Measurements from ENCODE around the gene CHD2. TPM values are rescaled to one million over a fixed set of nuclear protein-coding genes. Genes with fewer than 3 reads are reported as not detected.

The CHD2 gene
- total RNA-seq, 1 donor from 2014 or later = 159 TPM

DNA sequence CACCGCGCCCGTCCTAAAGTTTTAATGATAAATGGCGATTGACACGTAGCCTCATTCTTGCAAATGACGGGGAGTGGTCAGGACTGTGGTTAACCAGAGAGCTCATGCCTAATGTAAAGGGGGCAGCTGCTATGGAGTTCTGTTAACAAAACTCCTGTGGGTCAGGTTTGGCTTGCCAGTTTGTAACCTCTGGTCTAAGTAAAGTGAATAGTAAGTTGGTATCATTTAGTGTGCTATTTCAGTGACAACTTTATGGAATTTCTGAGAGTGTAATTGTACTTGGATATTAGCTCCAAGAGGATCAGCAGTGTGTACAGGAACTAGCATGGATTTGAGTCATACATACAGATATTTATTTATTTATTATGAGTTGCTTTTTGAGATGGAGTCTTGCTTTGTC, 101.0 kb downstream of the CHD2 start:
- no peaks in the 10 kb centered on the region for H3K9me3 Mint-ChIP-seq (ENCODE audit: low read depth)
- no peaks in the 10 kb centered on the region for H3K4me1 Mint-ChIP-seq (ENCODE audit: low read depth)
- DNase-seq (ENCODE audit: low spot score, unreplicated experiment) = no peak
- no peaks in the 10 kb centered on the region for H3K27me3 Mint-ChIP-seq
- peaks cover 60% of the 10 kb centered on the region for H3K36me3 Mint-ChIP-seq (ENCODE audit: insufficient read depth)
- no peak overlapping the region for H3K27ac Mint-ChIP-seq
- H3K4me3 Mint-ChIP-seq (ENCODE audit: low read depth) = no peak overlapping the region
- no peak for TF ChIP-seq CTCF (IDR thresholded peaks at IDR 0.05; ENCODE audit: unreplicated experiment)

DNA sequence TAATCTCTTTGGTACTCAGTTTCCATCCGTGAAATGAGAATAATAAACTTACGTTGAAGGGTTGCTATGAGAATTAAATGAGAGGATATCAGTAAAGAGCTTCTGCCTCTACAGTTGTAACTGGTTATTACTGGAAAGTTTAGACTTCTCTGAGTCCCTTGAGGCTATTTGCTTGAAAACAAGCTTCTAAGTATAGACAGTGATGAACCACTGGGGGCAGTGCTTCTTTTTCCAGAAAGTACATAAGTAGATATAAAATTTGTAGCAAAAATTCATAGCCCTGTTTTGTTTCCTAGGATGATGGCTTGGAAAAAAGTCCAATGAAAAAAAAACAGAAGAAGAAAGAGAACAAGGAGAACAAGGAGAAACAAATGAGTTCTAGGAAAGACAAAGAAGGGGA, 101.8 kb downstream of the CHD2 start:
- no peaks in the 10 kb centered on the region for H3K4me1 Mint-ChIP-seq (ENCODE audit: low read depth)
- H3K27me3 Mint-ChIP-seq = no peaks in the 10 kb centered on the region
- peak; percentile 25 for TF ChIP-seq CTCF (IDR thresholded peaks at IDR 0.05; ENCODE audit: unreplicated experiment)
- H3K4me3 Mint-ChIP-seq (ENCODE audit: low read depth) = no peak overlapping the region
- H3K9me3 Mint-ChIP-seq (ENCODE audit: low read depth) = no peaks in the 10 kb centered on the region
- peaks cover 53% of the 10 kb centered on the region for H3K36me3 Mint-ChIP-seq (ENCODE audit: insufficient read depth)
- H3K27ac Mint-ChIP-seq = no peak overlapping the region
- DNase-seq (ENCODE audit: low spot score, unreplicated experiment) = no peak

DNA sequence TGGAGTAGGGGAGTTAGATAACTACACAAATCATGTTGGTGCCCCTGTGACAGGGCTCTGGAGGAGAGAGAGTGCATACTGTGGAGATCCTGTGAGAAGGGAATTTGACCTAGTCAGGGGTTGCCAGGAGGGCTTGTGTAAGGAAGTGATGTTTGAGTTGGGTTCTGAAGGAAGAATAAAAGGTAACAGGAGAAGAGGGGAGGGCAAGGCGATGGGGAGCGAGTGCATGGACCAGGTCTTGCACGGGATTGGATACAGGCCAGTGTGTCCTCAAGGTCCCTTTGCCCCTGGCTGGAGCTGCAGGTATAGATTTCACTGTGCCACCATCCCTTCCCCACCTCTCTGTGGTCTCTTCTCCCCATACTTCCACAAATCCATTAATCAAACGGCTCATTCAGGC, 105.0 kb downstream of the CHD2 start:
- no peaks in the 10 kb centered on the region for H3K27me3 Mint-ChIP-seq
- no peak for TF ChIP-seq CTCF (IDR thresholded peaks at IDR 0.05; ENCODE audit: unreplicated experiment)
- no peaks in the 10 kb centered on the region for H3K4me1 Mint-ChIP-seq (ENCODE audit: low read depth)
- H3K36me3 Mint-ChIP-seq (ENCODE audit: insufficient read depth) = peaks cover 47% of the 10 kb centered on the region
- H3K27ac Mint-ChIP-seq = no peak overlapping the region
- DNase-seq (ENCODE audit: low spot score, unreplicated experiment) = no peak
- H3K4me3 Mint-ChIP-seq (ENCODE audit: low read depth) = no peak overlapping the region
- no peaks in the 10 kb centered on the region for H3K9me3 Mint-ChIP-seq (ENCODE audit: low read depth)

DNA sequence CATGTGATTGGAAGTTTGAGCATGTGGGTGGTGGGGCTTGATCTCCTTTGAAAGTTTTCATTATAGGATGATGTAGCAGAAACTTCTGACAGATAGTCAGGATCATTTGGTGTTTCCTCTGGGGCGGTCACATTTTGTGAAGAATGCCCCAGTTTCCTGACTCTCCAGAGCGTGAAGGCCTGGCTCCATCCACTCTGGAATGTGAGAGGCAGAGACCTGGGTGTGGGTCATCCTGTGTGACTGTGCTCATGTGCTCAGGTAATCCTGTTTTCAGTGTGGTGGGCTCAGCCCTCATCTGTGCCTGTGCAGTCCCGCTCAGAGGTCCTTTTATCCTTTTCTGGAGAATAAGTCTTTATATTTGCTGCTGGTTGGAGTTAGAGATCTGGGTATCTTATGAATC, 107.9 kb downstream of the CHD2 start:
- DNase-seq (ENCODE audit: low spot score, unreplicated experiment) = no peak
- H3K27ac Mint-ChIP-seq = no peak overlapping the region
- no peak overlapping the region for H3K4me3 Mint-ChIP-seq (ENCODE audit: low read depth)
- no peaks in the 10 kb centered on the region for H3K9me3 Mint-ChIP-seq (ENCODE audit: low read depth)
- H3K27me3 Mint-ChIP-seq = no peaks in the 10 kb centered on the region
- peaks cover 42% of the 10 kb centered on the region for H3K36me3 Mint-ChIP-seq (ENCODE audit: insufficient read depth)
- TF ChIP-seq CTCF (IDR thresholded peaks at IDR 0.05; ENCODE audit: unreplicated experiment) = no peak
- H3K4me1 Mint-ChIP-seq (ENCODE audit: low read depth) = no peaks in the 10 kb centered on the region

DNA sequence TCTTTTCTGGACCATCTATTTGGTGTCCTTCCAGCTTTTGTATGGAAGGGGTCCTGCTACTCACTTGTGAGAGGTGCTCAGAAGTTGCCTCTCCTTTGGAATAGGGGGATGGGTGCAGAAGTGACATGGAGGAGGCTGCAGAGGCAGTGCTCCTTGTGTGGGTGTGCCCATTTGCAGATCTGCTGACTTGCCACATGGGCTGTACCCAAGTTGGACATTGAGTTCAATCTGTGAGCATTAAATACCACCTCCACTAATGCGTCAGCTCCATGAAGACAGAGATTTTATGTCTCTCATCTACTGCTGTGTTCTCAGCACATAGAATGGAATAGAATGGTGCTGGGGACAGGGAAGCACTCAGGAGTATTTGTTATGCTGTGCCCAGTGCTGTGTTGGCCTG, 112.7 kb downstream of the CHD2 start:
- Mint-ChIP-seq H3K4me3 (ENCODE audit: low read depth) (no peak overlapping the region), H3K9me3 (ENCODE audit: low read depth) (no peaks in the 10 kb centered on the region), H3K4me1 (ENCODE audit: low read depth) (no peaks in the 10 kb centered on the region), H3K27me3 (no peaks in the 10 kb centered on the region), H3K36me3 (ENCODE audit: insufficient read depth) (peaks cover 58% of the 10 kb centered on the region), H3K27ac (peak overlapping the region; percentile 67)
- TF ChIP-seq CTCF (IDR thresholded peaks at IDR 0.05; ENCODE audit: unreplicated experiment) = no peak
- DNase-seq (ENCODE audit: low spot score, unreplicated experiment) = no peak
